Measurements from ENCODE around the gene LIAS.
"Not testable (repeated sequence)": the region's sequence is repeated elsewhere in the genome, so short reads cannot be mapped to it uniquely, and the experiment has no call there.

Gene LIAS

GRCh38 chr4:39452860-39453587, 5.8 kb upstream of the LIAS start:
- DNase-seq (ENCODE audit: low read depth in 2 of 2), result no peak

- DNase-seq (ENCODE audit: low read depth in 2 of 2), result no peak
Observed at GRCh38 chr4:39453738-39454137, 5.1 kb upstream of the LIAS start.

GRCh38 chr4:39455486-39455885, 3.4 kb upstream of the LIAS start:
- no peak for DNase-seq (ENCODE audit: low read depth in 2 of 2)

GRCh38 chr4:39456946-39457763, 1.7 kb upstream of the LIAS start:
- DNase-seq (ENCODE audit: low read depth in 2 of 2), result no peak

- DNase-seq (ENCODE audit: low read depth in 2 of 2), result not testable (repeated sequence)
Observed at GRCh38 chr4:39458161-39458504, 723 bp upstream of the LIAS start.

- no peak for DNase-seq (ENCODE audit: low read depth in 2 of 2)
Observed at GRCh38 chr4:39464886-39465501, 6.1 kb downstream of the LIAS start.

- no peak for DNase-seq (ENCODE audit: low read depth in 2 of 2)
Observed at GRCh38 chr4:39466747-39467146, 7.9 kb downstream of the LIAS start.

- DNase-seq (ENCODE audit: low read depth in 2 of 2), result no peak
Observed at GRCh38 chr4:39467464-39467863, 8.6 kb downstream of the LIAS start.

- no peak for DNase-seq (ENCODE audit: low read depth in 2 of 2)
Observed at GRCh38 chr4:39469429-39470077, 10.7 kb downstream of the LIAS start.

- DNase-seq (ENCODE audit: low read depth in 2 of 2), result no peak
Observed at GRCh38 chr4:39470402-39470801, 11.5 kb downstream of the LIAS start.

GRCh38 chr4:39472396-39472795, 13.5 kb downstream of the LIAS start:
- DNase-seq (ENCODE audit: low read depth in 2 of 2), result no peak

GRCh38 chr4:39476187-39476895, 17.5 kb downstream of the LIAS start:
- DNase-seq (ENCODE audit: low read depth in 2 of 2), result no peak

- DNase-seq (ENCODE audit: low read depth in 2 of 2), result no peak
Observed at GRCh38 chr4:39480251-39480650, 21.4 kb downstream of the LIAS start.

GRCh38 chr4:39480902-39481695, 22.2 kb downstream of the LIAS start:
- DNase-seq (ENCODE audit: low read depth in 2 of 2), result no peak

- no peak for DNase-seq (ENCODE audit: low read depth in 2 of 2)
Observed at GRCh38 chr4:39484582-39485272, 25.9 kb downstream of the LIAS start.

- DNase-seq (ENCODE audit: low read depth in 2 of 2), result no peak
Observed at GRCh38 chr4:39486221-39486804, 27.5 kb downstream of the LIAS start.

GRCh38 chr4:39490322-39490721, 31.5 kb downstream of the LIAS start:
- DNase-seq (ENCODE audit: low read depth in 2 of 2), result no peak

- DNase-seq (ENCODE audit: low read depth in 2 of 2), result no peak
Observed at GRCh38 chr4:39494354-39494753, 35.5 kb downstream of the LIAS start.

- DNase-seq (ENCODE audit: low read depth in 2 of 2), result no peak
Observed at GRCh38 chr4:39495446-39496213, 36.8 kb downstream of the LIAS start.
